Measurements from ENCODE around the gene LTBR.

- TF ChIP-seq CTCF (IDR thresholded peaks at IDR 0.05; ENCODE audit: poor library complexity), result no peak
- TF ChIP-seq EZH2phosphoT487 (IDR thresholded peaks at IDR 0.05; ENCODE audit: low read depth, severe bottlenecking, unreplicated experiment), result no peak
Measured at GRCh38 chr12:6440391-6440790, 56.4 kb downstream of the LTBR start.
